ENCODE results near the gene TMEM132E.

TMEM132E gene

DNA sequence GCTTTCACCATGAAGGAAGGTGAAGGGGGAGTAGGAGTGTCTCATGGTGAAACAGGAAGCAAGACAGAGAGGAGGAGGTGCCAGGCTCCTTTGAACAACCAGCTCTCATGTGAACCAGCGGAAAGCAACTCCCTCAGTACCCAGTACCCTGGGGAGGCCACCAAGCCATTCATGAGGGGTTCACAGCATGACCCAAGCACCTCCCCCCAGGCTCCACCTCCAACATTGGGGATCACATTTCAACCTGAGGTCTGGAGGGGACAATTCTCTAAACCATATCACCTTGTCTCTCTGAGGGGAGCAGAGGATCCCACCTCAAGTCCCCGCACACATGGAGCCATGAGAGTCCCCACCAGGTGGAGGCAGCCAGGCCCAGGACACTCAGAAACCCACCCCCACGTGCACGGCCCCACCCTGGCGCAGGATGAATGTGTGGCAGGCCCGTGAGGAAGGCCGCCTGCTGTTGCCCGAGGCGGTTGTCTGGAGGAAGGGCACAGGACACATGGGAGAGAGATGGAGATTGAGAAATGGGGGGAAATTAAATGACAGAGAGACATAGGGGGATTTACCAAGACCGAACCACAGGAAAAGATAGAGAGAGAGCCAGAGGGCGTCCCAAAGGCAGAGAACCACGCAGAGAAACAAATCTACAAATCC is 85.9 kb downstream of the TMEM132E start:
- no peak for DNase-seq (ENCODE audit: low read depth in 2 of 2)

DNA sequence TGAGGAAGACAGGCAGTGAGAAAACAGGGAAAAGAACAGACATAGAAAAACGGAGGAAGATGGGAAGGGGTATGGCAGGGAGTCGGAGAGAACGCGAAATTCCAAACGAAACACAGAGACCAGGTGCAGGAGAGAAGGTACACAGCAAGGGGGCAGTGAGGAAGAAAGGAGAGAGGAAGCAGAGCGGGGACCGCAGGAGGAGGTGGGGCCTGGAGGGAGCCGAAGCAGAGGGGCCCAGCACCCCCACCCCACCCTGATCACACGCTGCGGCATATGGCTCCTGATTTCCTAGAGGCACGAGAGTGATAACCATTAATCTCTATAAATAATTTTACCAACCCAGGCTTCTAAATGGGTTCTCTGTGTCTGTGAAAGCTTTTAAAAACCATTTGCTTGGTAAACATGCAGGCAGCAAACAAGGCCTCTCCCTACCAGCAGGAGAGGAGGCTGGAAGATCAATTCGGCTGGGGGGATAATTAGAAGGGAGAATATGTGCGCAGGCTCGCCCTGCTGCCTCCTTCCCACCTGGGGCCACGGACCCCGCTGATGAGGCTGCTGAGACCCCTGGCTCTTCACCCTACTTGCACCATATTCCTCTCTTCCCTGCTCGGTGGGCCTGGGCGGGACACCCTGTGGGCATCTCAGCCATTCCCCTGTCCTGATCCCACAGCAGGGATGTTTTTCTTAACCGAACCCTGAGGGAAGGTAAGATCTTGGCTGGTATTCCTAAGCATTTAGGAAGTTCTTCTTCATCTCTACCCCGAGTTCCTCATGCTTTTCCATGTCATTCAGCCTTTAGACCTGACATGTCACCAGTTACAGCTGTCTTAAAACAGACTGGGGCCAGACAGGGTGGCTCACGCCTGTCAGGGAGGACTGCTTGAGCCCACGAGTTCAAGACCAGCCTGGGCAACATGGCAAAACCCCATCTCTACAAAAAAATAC is 86.7 kb downstream of the TMEM132E start:
- DNase-seq (ENCODE audit: low read depth in 2 of 2): no peak

DNA sequence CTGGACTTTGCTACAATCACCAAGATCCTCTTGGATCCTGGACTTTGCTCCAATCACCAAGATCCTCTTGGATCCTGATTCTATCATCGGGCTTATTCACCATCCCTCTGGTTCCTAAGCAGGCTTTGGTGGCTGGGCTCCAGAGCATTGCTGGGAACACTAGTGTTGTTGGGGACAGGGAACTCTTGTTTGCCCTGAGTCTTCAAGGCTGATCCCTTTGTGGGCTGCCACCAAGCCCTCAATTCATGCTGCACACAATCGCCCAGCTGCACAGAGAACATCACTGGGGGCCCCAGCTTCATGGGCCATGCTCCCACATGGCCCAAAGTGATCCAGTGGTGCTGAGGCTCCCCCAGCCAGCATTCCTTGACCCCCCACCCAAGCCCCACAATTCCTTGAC is 88.3 kb downstream of the TMEM132E start:
- DNase-seq (ENCODE audit: low read depth in 2 of 2): no peak

DNA sequence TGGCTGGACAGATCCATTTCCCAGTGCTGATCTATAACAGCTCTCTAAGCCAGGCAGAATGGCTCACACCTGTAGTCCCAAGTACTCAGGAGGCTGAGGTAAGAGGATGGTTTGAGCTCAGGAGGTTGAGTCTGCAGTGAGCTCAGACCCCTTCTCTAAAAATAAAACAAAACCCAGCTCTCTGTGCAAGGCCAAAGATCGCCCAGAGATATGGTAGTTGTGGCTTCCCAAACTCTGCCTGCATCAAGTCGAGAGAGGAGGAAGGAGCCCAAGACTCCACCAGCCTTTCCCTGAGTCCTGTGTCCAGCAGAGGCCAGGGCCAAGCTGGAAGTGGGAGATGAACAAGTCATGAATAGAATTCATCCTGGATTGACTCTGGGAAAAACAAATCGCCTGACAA is 88.8 kb downstream of the TMEM132E start:
- no peak for DNase-seq (ENCODE audit: low read depth in 2 of 2)

DNA sequence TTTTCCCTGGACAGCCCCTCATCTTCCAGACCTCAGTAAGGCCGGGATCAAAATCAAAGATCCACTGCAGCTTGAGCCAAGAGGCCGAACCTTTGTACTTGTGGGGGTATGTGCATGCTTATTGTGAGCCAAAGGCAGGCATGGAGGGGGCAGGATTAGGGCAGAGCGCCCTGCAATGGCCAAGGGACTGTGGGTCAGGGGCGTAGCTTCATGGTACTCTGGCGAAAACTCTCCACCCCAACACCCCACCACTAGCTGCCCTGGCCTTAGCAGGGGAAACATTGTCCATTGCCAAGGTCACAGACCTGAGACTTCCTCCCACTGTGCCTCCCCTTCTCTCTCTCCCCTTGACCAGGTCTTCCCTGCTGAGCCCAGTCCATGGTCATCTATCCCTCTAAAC is 90.1 kb downstream of the TMEM132E start:
- DNase-seq (ENCODE audit: low read depth in 2 of 2): no peak

DNA sequence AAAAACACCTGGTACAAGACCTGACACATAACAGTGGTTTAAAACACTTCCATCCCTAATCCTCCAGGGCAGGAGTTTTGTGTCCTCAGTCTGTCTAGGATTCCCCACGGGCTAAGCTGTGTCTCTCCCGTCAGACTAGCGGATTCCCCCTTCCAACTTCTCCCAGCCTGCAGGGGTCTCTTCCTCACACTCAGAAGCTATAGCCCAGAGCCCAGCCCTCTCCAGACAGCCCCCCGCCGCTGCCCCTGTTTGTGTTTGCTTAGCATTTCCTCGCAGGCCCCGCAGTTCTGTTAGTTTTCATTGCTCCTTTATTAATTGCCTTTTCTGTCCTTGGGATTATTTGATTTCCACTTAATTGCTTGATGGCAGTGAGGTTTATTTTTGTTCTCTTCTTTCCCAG is 91.2 kb downstream of the TMEM132E start:
- DNase-seq (ENCODE audit: low read depth in 2 of 2): no peak

DNA sequence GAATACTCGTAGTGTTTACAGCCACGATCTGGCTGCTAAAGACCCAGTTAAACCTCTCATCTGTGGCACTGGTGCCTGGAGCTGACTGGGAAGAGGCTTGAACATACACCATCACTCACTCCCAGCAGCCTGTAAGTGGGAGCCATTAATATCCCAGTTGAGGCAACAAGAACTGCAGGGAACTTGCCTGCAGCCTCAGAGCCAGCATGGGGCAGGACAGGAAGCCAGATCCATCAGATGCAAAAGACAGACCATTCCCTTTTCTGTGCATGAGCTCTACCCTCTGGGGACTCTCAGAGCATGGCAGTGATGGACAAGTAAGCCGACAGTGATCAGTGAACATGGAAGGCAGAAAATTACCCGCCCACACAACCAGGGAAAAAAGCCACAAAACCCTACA is 91.8 kb downstream of the TMEM132E start:
- no peak for DNase-seq (ENCODE audit: low read depth in 2 of 2)

DNA sequence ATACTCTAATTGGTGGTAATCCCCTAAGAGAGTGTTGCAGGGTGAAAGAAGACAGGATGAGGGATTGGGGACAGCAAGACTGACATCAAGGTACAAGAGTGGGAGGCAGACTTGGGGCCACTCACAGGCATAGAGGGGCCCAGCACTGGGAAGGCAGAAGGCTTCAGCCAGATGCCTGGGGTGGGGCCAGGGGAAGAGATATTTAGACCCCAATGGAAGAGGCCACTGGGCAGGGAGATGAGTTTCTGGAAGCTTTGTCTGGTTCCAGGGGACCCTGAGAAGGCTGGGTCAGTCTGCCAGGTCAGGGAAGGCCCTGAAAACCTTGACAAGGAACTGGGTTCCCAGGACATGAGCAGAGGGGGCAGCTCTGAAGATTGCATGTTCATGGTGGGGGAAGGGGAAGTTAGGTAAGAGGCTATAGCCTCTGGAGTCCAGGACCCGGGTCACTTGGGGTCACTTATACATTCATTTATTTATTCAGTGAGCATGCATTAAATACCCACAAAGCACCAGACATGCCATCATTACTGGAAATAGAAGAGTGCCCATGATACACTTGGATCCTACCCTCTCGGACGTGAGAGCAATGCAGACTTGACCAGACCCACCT is 92.9 kb downstream of the TMEM132E start:
- DNase-seq (ENCODE audit: low read depth in 2 of 2): no peak

DNA sequence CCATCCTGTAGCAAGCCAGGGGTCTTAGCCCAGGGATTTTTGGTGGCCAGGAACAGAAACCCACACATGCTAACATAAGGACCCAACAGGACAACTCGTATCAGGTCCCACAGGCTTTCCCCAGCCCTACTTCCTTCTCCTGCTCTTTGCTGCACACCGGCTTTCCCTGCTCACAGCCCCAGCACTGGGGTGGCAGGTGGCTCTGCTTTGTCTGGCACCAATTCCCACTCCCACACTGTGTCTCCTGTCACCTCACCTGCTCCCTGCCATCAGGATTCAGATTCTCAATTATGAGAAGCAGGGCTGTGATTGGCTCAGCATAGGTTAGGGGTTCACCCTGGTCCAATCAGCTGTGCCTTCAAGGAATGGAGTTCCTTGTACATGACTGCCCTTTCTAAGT is 94.1 kb downstream of the TMEM132E start:
- DNase-seq (ENCODE audit: low read depth in 2 of 2): no peak

DNA sequence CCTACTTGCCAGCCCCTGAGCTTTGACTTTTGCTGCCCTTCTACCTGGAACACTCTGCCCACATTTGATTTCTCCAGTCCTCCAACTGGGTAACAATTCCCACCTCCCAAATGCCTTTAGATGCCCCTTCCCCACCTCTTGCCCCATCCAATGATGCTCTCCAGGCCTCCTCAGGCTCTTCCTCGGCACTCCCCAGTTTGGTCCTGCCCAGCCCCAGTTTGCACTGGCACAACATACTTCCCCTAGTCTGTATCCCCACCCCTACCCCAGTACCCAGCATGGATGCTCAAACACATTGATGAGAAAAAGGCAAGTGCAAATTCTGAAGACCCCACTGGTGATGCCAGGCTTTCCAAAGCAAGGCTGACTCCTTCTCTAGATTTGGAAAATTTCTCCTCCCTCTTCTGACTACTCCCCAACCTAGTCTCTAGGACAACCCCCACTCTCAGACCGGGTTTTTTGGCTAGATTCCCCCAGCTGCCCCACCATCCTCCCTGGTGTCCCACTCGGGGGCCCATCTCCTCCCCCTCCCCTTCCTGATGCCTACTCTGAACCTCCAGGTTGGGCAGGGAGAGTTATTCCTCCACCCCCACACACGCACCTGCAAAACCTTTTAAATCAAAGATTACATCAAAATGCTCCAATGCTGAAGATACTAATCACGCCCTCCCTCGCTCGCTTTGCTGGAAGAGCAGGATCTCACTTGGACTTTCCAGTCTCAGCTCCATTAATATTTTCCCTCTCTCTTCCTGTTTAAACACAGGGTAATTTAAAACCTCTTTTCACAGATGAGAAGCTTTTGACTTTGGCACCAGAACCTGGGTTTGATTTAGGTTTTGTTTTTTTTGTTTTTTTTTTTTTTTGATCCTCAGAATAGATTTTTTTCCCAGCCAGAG is 94.9 kb downstream of the TMEM132E start:
- DNase-seq (ENCODE audit: low read depth in 2 of 2): no peak

DNA sequence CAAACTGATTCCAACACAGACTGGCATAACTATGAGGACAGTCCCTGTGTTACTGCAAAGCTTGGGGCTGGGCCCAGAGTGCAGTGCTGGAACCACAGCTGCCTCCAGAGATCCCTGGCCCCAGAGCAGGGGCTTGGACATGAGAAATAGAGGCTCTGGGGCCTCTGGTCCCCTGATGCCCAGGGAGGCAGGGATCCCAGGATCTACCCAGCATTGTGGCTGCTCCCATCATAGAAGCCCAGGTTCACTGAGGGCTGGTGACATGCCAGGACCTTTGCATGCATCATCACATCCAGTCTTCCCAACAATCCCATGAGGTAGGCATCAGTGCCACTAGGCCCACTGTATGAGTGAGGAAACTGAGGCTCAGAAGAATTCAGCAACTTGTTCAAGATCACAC is 95.8 kb downstream of the TMEM132E start:
- DNase-seq (ENCODE audit: low read depth in 2 of 2): no peak

DNA sequence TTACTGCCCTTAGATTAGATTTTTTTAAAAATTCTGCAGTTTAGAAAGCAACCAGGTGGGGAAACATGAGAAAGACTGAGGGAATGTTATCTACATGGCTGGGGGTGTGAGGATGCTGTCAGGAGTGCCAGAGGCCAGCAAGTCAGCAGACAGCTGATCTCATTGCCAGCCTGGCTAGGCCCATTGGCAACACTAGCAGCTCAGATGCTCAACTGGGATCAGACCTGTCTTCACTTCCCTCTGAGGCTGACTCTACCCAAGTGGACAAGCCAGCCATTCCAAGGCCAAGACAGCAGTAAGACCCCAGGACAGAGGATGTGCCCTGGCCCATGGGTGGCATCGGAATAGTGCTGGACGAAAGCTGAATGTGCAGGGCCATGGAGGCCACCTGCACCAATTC is 96.2 kb downstream of the TMEM132E start:
- DNase-seq (ENCODE audit: low read depth in 2 of 2): no peak

DNA sequence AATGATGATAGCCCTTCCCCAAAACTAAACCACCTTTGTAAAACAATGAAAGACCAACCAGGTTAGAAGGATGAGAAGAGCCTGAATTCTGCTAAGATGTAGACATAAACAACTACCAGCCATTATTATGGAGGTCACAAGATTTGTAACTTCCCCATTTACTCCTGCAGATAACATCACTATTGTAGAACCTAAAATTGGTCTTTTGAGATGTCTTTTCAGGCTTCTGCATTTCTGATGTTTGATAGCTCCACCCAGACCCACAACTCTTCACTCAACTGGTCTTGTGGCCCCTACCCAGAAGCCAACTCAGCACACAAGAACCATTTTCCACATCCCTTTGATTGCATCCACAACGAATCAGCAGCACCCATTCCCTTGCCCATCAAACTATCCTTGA is 100.8 kb downstream of the TMEM132E start:
- no peak for DNase-seq (ENCODE audit: low read depth in 2 of 2)

DNA sequence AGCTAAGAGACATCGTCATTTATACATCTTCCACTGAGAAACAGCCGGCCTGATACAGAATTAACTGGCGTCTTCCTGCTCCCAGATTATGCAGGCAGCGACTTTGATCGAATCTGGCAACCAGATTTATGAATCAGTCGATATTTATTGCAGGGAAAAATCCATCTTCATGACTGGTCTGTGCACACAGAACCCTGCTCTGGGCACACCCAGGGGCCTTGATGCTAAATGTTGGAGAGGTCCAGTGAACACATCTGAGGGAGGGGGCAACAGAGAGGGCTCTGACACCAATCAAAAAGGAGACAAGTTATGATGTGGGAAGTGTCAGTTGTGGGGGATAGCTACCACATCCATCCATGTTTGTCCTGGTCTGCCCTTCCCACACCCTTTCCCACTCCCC is 102.9 kb downstream of the TMEM132E start:
- DNase-seq (ENCODE audit: low read depth in 2 of 2): no peak

DNA sequence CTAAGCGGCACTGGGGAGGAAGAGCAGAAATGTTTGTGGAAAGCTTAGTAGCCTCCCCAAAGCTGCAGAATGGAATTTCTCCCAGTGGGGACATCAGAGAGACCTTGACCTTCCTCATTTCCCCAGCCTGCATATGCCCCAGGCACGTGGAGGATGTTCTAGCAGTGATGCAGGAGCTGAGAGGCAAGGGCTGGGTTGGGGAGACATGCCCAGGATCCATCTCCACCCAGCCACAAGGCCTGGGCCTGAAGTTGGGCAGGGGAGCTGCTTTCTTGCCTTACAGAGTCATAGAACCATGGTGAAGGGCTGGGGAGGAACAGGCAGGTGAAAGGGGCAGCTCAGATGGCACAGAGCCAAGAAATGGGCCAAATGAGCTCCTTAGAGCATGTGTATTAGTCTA is 104.0 kb downstream of the TMEM132E start:
- DNase-seq (ENCODE audit: low read depth in 2 of 2): no peak
